Esophagus mucosa (tissue), 1 donor: Measurements from ENCODE around the gene DUT. TPM values are rescaled to one million over a fixed set of nuclear protein-coding genes. Genes with fewer than 3 reads are reported as not detected.
A peak's percentile ranks its signal among the peaks of the same experiment; 100 is the strongest.

Source experiments
- ATAC-seq: fragments of 200-7000 bp; cut with Tn5 transposase; one replicate; pipeline ENCODE4 v1.9.1; 2020
- total RNA-seq: library from RNA; stranded (reverse); gene quantifications from one replicate; pipeline ENCODE4 v1.2.4, GENCODE V29; 2023
- donor health status: DM: yes; HTN: yes; CAD: no.

Gene DUT
- total RNA-seq, 1 donor from 2014 or later: 68.7 TPM

GRCh38 chr15:48330105-48330785, 984 bp upstream of the DUT start:
- no peak for ATAC-seq

- ATAC-seq: peak; percentile 81
Observed at GRCh38 chr15:48331796-48332641, 790 bp downstream of the DUT start.

DNA sequence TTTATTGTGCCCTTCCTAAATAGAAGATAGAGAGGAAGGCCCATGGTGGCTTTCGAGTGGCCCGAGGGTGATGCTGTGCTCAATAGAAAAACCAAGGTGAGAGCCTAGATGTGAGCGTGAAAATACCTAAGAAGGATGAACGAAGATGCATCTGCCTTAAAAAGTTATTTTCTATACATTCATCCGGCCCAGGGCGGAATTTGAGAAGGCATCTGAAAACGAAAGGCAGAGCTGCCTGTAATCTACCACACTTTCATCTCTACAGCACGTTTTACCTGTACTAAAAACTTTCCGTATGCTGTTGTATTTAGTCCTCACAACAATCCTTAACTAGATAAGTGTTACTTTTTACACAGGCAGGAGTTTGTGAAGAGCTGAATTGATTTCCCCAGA, 1.4 kb downstream of the DUT start:
- ATAC-seq: no peak

DNA sequence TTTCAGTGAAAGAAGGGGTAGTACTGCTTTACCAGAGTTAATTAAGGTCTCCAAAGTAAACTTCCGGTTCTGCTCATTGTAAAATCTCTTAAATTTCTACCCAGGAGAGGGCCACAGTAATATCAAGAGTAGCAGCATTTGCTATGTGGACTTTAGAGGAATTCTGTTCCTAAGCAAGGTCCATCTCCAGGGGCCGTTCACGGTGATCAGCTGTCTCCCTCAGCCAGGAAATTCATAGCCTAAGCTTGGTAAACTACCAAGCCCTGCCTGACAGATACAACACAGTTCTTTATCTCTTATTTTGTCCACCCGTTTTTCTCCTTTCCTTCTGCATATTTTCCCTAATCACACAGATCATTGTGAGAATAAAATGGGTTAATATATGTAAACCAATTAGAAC, 2.3 kb downstream of the DUT start:
- ATAC-seq: no peak

- ATAC-seq: no peak
Observed at GRCh38 chr15:48334260-48334659, 3.0 kb downstream of the DUT start.

- ATAC-seq: no peak
Observed at GRCh38 chr15:48336940-48337339, 5.7 kb downstream of the DUT start.

DNA sequence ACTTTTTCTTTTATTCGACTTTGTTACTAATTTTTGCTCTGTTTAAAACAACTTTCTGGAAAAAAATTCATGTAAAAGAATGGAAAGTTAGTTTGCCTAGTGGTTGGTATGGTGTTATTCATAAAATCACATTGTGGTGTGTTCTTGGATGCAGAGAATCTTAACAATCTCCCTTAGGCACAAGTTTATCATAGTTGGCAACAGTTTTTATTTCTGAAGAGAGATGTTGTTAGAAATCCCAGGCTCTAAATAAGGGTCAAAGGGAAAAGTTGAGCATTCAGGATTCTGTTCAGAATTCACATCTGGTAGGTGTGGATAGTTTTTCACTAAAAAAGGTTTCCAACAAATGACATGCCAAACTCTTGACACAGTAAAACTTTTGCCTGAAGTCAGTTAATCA, 6.4 kb downstream of the DUT start:
- no peak for ATAC-seq

DNA sequence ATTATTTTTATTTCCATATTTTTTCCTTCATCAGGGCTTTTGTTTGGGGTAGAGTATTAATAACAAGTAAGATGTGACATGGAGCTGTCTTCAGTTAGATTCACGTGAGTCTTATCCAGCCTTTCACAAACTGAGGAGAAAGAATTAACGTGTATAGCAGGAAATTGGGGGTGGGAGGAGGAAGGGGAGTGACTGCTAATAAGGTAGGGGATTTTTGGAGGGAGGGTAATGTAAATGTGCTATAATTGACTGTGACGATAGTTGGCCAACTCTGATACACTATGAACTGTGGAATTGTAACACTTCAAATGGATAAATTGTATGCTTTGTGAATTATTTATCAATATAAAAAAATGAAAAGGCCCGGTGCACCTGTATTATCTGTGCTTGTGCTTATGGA, 8.9 kb downstream of the DUT start:
- no peak for ATAC-seq

- ATAC-seq: no peak
Observed at GRCh38 chr15:48343865-48344264, 12.6 kb downstream of the DUT start.

- ATAC-seq: no peak
Observed at GRCh38 chr15:48345516-48345915, 14.3 kb downstream of the DUT start.

DNA sequence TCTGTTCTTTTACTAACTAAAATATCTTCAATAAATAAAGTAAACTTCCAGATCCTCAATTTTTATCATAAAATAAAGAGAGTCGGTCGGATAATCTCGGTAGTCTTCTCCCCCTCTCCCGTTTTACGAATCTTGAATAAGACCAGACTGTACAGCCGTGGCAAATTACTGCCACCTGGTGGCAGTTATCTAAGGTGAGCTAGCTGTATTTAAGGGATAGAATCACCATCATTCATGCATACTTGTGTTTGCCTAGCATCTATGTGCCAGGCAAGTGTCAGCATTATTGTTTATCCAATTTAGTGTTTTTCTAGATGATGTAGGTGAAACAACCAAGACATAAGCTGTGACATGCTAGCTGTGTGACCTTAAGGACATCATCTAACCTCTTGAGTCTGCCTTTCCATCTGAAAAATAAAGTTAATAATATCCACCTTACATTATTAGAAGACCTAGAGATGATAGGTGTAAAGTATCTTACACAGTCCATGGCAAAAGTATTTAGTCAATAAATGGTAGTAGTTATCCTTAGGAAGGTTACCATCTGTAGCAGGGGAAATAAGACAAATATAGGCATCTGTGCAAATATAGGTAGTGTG, 21.3 kb downstream of the DUT start:
- ATAC-seq: peak; percentile 71

GRCh38 chr15:48354694-48355303, 23.6 kb downstream of the DUT start:
- no peak for ATAC-seq

GRCh38 chr15:48355377-48355776, 24.1 kb downstream of the DUT start:
- no peak for ATAC-seq

GRCh38 chr15:48358229-48359152, 27.3 kb downstream of the DUT start:
- ATAC-seq: peak; percentile 43

- no peak for ATAC-seq
Observed at GRCh38 chr15:48360841-48361240, 29.6 kb downstream of the DUT start.

- no peak for ATAC-seq
Observed at GRCh38 chr15:48361685-48362084, 30.5 kb downstream of the DUT start.

- no peak for ATAC-seq
Observed at GRCh38 chr15:48363474-48363873, 32.2 kb downstream of the DUT start.

GRCh38 chr15:48365575-48365974, 34.3 kb downstream of the DUT start:
- ATAC-seq: no peak

- no peak for ATAC-seq
Observed at GRCh38 chr15:48366584-48367312, 35.5 kb downstream of the DUT start.

DNA sequence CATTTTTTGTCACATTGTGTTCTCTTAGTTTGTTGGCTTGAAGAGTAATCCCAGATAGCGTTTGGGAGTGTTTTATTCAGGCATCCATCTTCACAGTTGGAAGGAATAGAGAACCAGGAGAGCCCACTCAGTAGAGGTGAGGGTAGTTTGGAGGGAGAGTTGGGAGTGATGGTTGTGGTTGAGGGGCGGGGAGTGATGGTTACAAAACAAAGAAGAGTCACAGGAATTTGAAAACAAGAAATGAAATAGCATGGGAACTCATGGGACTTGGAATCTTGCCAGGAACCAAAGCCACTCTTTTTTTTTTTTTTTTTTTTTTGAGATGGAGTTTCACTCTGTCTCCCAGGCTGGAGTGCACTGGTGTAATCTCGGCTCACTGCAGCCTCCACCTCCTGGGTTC, 36.3 kb downstream of the DUT start:
- ATAC-seq: no peak

- ATAC-seq: peak; percentile 46
Observed at GRCh38 chr15:48370460-48370859, 39.2 kb downstream of the DUT start.
